Measurements from ENCODE around the gene SOX1.

DNA sequence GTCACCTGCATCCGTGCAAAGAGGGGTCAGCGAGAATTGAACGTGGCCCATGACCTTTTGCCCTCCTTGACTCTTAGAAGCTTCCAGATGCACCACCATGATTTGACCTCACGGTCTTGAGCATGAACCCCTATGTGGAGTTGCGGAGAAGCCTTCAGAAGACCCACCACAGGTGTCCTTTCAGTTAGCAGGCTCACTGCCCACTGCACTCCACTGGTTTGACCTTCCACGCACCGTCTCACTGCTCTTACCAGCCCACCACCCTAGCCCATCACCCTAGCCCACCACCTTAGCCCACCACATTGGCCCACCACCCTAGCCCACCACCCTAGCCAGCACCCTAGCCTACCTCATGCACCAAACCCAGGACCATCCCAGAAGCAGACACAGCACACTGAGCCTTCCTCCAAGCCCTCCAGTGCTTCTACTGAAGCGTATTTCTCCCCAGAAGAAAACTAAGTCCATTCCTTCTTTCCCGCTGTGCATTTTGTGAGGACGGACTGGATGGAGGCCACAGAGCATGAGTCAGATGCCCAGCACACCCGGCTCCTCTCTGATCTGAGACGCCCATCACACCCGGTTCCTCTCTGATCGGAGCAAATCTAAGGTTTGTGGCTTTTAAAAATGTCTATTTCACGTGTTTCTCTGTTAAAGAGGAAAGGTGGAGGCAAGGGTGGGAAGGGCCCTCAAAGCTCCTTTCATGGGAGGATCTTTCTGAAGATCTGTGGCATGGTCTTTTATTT, 45.8 kb downstream of the SOX1 start:
- TF ChIP-seq, protein P1, sequence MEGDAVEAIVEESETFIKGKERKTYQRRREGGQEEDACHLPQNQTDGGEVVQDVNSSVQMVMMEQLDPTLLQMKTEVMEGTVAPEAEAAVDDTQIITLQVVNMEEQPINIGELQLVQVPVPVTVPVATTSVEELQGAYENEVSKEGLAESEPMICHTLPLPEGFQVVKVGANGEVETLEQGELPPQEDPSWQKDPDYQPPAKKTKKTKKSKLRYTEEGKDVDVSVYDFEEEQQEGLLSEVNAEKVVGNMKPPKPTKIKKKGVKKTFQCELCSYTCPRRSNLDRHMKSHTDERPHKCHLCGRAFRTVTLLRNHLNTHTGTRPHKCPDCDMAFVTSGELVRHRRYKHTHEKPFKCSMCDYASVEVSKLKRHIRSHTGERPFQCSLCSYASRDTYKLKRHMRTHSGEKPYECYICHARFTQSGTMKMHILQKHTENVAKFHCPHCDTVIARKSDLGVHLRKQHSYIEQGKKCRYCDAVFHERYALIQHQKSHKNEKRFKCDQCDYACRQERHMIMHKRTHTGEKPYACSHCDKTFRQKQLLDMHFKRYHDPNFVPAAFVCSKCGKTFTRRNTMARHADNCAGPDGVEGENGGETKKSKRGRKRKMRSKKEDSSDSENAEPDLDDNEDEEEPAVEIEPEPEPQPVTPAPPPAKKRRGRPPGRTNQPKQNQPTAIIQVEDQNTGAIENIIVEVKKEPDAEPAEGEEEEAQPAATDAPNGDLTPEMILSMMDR (IDR thresholded peaks at IDR 0.05), result no peak
- no peak for TF ChIP-seq POLR2A (IDR thresholded peaks at IDR 0.05)
